Measurements from ENCODE around the gene TMEM25. TPM values are rescaled to one million over a fixed set of nuclear protein-coding genes. Genes with fewer than 3 reads are reported as not detected.

TMEM25 gene
- total and polyA plus RNA-seq, 2 of the 13 experiments (the other 11 are each of a cell fraction or from before 2014, with no cell fraction given), result 7.5 to 17.2 TPM

DNA sequence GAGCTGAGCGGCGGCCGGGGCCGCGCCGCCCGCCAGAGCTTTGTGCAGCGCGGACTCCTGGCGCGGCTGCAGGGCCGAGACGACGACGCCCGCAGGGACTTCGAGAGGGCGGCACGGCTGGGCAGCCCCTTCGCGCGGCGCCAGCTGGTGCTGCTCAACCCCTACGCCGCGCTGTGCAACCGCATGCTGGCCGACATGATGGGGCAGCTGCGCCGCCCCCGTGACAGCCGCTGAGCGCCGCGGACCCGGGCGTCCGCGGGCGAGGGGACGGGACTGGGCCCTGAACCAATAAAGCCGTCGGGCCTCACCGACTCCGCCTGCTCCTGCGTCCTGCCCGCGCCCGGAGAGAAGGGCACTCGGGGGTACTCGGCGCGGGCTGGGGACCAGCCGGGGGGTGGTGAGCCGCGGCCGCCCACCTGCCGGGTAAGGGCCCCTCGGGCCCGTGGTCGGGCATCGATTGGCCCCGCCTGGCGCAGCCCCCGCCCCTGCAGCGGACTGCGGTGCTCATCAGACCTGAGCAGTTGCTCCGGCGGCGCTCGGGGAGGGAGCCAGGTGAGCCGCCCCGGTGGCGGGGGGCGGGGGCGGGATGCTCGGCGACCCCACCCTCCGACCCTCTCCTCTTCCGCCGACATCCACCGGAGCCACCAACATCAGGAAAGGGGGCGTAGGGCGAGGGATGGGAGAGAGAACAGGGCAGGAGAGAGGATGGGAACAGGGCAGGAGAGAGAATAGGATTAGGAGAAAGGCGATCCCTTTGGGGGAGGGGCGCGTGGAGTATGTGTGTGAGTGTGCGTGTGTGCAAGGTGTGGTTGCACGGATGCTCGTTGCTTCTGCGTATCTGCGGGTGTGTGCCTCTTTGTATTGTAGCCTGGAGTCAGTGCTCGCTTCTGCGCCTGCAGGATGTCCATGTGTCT lies at the start of gene TMEM25 (continued):
- TF ChIP-seq ZC3H4 (CRISPR knock-in tag; IDR thresholded peaks at IDR 0.05; ENCODE audit: borderline replicate concordance), result no peak
- TF ChIP-seq, protein P1, sequence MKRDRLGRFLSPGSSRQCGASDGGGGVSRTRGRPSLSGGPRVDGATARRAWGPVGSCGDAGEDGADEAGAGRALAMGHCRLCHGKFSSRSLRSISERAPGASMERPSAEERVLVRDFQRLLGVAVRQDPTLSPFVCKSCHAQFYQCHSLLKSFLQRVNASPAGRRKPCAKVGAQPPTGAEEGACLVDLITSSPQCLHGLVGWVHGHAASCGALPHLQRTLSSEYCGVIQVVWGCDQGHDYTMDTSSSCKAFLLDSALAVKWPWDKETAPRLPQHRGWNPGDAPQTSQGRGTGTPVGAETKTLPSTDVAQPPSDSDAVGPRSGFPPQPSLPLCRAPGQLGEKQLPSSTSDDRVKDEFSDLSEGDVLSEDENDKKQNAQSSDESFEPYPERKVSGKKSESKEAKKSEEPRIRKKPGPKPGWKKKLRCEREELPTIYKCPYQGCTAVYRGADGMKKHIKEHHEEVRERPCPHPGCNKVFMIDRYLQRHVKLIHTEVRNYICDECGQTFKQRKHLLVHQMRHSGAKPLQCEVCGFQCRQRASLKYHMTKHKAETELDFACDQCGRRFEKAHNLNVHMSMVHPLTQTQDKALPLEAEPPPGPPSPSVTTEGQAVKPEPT (CRISPR knock-in tag; IDR thresholded peaks at IDR 0.05; ENCODE audit: low read depth), result peak; percentile 53; the same call in 1 of the 2 replicates
- TF ChIP-seq, protein P2, sequence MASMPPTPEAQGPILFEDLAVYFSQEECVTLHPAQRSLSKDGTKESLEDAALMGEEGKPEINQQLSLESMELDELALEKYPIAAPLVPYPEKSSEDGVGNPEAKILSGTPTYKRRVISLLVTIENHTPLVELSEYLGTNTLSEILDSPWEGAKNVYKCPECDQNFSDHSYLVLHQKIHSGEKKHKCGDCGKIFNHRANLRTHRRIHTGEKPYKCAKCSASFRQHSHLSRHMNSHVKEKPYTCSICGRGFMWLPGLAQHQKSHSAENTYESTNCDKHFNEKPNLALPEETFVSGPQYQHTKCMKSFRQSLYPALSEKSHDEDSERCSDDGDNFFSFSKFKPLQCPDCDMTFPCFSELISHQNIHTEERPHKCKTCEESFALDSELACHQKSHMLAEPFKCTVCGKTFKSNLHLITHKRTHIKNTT (CRISPR knock-in tag; IDR thresholded peaks at IDR 0.05), result no peak
- no peak for TF ChIP-seq ZFP37 (CRISPR knock-in tag; IDR thresholded peaks at IDR 0.05; ENCODE audit: borderline replicate concordance)
- TF ChIP-seq, protein P3, sequence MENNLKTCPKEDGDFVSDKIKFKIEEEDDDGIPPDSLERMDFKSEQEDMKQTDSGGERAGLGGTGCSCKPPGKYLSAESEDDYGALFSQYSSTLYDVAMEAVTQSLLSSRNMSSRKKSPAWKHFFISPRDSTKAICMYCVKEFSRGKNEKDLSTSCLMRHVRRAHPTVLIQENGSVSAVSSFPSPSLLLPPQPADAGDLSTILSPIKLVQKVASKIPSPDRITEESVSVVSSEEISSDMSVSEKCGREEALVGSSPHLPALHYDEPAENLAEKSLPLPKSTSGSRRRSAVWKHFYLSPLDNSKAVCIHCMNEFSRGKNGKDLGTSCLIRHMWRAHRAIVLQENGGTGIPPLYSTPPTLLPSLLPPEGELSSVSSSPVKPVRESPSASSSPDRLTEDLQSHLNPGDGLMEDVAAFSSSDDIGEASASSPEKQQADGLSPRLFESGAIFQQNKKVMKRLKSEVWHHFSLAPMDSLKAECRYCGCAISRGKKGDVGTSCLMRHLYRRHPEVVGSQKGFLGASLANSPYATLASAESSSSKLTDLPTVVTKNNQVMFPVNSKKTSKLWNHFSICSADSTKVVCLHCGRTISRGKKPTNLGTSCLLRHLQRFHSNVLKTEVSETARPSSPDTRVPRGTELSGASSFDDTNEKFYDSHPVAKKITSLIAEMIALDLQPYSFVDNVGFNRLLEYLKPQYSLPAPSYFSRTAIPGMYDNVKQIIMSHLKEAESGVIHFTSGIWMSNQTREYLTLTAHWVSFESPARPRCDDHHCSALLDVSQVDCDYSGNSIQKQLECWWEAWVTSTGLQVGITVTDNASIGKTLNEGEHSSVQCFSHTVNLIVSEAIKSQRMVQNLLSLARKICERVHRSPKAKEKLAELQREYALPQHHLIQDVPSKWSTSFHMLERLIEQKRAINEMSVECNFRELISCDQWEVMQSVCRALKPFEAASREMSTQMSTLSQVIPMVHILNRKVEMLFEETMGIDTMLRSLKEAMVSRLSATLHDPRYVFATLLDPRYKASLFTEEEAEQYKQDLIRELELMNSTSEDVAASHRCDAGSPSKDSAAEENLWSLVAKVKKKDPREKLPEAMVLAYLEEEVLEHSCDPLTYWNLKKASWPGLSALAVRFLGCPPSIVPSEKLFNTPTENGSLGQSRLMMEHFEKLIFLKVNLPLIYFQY (CRISPR knock-in tag; IDR thresholded peaks at IDR 0.05; ENCODE audit: borderline replicate concordance), result peak; percentile 44; the same call in 1 of the 2 replicates
- TF ChIP-seq SRSF4 (IDR thresholded peaks at IDR 0.05; ENCODE audit: low read depth, low read length, poor library complexity, severe bottlenecking), result no peak
- TF ChIP-seq MBNL3 (CRISPR knock-in tag; conservative IDR thresholded peaks at IDR 0.05), result no peak
- peak; percentile 64; the same call in 1 of the 2 replicates for TF ChIP-seq ZNF816 (CRISPR knock-in tag; IDR thresholded peaks at IDR 0.05; ENCODE audit: borderline replicate concordance)
- no peak for TF ChIP-seq ERF (CRISPR knock-in tag; IDR thresholded peaks at IDR 0.05)
- peak; percentile 76; the same call in 1 of the 2 replicates for TF ChIP-seq ZSCAN9 (CRISPR knock-in tag; IDR thresholded peaks at IDR 0.05; ENCODE audit: borderline replicate concordance)
- TF ChIP-seq FOXJ3 (CRISPR knock-in tag; IDR thresholded peaks at IDR 0.05; ENCODE audit: borderline replicate concordance), result no peak
- TF ChIP-seq, protein P4, sequence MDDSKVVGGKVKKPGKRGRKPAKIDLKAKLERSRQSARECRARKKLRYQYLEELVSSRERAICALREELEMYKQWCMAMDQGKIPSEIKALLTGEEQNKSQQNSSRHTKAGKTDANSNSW (CRISPR knock-in tag; IDR thresholded peaks at IDR 0.05; ENCODE audit: borderline replicate concordance), result no peak
- TF ChIP-seq, protein P5, sequence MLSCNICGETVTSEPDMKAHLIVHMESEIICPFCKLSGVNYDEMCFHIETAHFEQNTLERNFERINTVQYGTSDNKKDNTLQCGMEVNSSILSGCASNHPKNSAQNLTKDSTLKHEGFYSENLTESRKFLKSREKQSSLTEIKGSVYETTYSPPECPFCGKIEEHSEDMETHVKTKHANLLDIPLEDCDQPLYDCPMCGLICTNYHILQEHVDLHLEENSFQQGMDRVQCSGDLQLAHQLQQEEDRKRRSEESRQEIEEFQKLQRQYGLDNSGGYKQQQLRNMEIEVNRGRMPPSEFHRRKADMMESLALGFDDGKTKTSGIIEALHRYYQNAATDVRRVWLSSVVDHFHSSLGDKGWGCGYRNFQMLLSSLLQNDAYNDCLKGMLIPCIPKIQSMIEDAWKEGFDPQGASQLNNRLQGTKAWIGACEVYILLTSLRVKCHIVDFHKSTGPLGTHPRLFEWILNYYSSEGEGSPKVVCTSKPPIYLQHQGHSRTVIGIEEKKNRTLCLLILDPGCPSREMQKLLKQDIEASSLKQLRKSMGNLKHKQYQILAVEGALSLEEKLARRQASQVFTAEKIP (CRISPR knock-in tag; IDR thresholded peaks at IDR 0.05; ENCODE audit: borderline replicate concordance), result no peak
- TF ChIP-seq SSRP1 (CRISPR knock-in tag; IDR thresholded peaks at IDR 0.05), result no peak
- TF ChIP-seq ZNF232 (CRISPR knock-in tag; IDR thresholded peaks at IDR 0.05; ENCODE audit: borderline replicate concordance), result 0 out of 2 replicates have a peak, but pooled peaks have one; percentile 21
- peak; percentile 87 for TF ChIP-seq HES4 (CRISPR knock-in tag; IDR thresholded peaks at IDR 0.05; ENCODE audit: borderline replicate concordance)
- TF ChIP-seq, protein P6, sequence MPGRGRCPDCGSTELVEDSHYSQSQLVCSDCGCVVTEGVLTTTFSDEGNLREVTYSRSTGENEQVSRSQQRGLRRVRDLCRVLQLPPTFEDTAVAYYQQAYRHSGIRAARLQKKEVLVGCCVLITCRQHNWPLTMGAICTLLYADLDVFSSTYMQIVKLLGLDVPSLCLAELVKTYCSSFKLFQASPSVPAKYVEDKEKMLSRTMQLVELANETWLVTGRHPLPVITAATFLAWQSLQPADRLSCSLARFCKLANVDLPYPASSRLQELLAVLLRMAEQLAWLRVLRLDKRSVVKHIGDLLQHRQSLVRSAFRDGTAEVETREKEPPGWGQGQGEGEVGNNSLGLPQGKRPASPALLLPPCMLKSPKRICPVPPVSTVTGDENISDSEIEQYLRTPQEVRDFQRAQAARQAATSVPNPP (CRISPR knock-in tag; IDR thresholded peaks at IDR 0.05), result no peak; the same call in 1 of the 2 replicates

All from HepG2 (cell line).